Measurements from ENCODE around the gene COL15A1. TPM values are rescaled to one million over a fixed set of nuclear protein-coding genes. Genes with fewer than 3 reads are reported as not detected.

Gene COL15A1
- total RNA-seq, 1 donor from 2014 or later = 31.5 TPM

DNA sequence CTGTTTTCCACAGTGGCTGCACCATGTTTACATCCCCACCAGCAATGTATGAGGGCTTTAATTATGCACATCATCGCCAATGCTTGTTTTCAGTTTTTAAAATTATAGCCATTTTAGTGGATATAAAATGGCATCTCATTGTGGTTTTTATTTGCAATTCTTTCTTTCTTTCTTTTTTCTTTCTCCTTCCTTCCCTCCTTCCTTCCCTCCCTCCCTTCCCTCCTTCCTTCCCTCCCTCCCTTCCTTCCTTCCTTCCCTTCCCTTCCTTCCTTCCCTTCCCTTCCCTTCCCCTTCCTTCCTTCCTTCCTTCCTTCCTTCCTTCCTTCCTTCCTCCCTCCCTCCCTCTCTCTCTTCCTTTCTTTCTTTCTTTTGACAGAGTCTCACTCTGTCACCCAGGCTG is 6.6 kb downstream of the COL15A1 start:
- DNase-seq = no peak

DNA sequence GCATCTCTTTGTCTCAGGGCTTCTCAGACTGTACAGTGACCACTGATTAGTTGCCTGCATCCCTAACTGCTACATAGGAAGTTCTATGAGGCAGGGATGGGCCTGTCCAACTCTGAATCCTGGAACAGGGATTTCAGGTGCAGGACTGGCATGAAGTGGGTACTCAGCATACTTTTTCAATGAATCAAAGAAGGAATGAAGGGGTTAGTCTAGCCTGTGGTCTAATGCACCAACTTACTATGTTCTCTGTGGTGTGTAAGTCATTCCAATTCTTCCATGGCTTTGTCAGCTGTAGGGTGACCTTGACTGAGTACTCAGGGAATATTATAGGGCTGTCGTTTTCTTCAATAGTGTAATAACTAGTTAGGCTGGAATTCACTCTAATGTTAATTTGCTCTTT is 8.3 kb downstream of the COL15A1 start:
- no peak for DNase-seq

DNA sequence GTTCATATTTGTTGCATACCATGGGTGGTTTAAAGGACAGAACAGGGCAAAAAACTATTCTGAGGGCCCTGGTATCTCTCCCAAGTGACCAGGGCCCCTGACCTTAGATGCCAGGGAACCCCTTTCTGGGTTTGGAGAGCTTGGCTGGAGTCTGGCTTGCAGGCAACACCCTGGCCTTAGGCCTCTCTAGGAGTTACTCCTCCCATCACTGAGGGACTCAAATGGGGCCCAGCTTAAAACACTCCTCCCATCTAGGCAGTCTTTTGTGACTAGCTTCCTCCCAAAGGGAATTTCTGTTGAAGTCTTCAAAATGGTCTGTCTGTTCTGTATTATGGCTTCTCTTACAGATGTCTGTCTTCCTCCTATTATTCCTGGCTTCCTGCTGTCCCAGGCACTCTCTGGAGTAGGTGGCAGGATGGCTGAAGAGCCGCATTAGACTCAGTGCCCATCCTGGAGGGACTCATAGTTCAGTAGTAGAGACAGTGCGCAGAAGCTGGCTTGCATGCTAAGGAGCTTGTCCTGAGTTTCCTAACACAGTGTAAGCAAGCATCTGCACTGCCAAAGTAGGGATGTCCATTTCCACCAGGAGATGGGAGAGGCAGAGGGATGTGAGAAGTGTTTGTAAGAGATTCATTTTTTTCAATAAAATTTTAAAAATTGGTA is 10.0 kb downstream of the COL15A1 start:
- DNase-seq = no peak

DNA sequence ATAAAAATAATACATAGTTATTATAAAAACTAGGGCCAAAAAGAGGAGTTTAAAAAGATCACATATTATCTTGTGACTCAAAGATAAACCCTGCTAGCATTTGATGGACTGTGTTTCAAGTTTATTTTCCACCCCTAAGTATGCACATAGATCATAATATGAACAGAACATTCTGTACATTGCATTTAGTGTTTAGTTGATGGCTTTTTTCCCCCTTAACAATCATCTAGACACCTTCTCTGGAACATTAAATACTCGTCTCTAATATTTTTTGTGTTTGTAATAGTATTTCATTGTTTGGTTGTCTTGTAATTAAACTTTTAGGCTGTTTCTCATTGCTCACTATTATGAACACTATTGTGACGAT is 10.5 kb downstream of the COL15A1 start:
- DNase-seq = no peak

DNA sequence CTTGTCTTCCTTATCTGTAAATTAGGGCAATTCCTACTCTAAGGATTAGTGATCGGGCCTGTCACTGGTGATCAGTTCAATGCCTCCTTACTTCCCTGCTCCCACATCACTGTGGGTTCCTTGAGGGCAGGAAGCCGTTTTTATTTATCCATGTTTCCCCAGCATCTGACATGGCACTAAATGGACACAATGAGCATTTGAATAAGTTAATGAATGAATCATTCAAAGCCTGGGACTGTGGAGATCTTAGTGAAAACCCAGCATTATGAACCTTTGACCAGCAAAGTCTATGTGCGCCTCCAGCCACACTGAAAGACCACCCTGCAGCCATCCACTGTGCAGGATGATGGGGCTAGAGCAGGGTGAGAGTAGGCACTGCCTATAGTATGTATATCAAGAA is 11.6 kb downstream of the COL15A1 start:
- DNase-seq = no peak

DNA sequence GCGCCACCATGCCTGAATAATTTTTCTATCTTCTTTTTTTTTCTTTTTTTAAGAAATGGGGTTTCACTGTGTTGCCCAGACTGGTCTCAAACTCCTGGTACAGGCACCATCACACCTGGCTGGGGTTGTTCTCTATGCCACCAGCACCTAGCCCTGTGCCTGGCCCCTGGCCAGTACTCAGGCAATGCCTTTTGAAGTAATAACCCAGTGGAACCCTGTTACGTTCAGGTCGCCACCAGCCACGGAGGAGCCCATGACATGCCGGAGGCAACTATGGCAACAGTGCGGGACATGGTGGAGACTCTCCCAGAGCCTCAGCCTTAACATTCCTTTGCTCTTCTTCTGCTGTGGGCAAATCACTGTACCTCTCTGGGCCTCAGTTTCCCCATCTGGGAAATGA is 14.1 kb downstream of the COL15A1 start:
- no peak for DNase-seq

DNA sequence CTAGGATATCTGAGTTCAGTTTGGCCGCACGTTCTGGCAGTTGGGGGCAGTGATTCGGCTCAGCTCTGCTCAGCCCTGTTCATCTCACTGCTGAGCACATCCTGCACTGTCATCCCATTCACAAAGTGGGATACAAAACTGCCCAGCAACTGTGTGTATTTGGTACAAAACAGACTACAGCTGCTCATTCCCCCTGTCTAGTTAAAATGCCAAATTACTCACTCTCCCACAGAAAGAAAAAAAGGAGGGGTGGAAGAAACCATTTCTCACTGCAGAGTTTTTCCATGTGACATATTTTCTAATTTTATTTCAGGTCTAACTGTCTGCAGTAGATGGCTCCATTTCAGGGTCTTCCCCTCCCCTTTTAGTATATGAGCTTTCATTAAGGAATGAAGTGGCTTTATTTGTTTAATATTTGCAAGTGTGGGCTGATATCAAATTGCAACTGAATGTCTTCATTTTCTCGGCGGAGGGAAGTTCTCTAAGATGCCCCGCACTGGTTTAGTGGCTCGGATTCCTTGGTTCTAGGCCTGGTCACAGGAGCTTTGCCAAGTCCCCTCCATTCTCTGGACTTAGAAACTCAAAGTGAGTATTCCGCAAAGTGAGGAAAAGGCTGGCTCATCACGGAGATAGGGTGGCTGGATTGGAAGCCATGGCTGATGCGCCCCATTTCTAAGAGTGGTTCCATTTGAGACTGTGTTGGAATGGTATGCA is 14.7 kb downstream of the COL15A1 start:
- DNase-seq = no peak

DNA sequence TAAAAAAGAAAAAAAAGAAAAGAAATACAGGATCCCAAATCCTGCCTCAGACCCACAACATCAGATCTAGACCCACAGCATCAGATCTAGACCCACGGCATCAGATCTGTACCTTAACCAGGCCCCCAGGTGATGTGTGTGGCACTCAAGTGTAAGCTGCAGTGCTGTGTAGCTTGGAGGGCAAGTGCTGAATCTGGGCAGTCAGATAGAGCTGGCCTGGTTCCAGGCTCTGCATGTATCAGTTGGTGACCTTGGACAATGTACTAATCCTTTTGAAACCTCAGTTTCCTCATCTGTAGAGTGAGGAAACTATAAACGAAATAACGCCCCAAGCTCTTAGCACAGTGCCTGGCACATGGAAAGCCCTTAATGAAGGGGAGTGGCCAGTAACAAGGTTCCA is 16.7 kb downstream of the COL15A1 start:
- DNase-seq = no peak

DNA sequence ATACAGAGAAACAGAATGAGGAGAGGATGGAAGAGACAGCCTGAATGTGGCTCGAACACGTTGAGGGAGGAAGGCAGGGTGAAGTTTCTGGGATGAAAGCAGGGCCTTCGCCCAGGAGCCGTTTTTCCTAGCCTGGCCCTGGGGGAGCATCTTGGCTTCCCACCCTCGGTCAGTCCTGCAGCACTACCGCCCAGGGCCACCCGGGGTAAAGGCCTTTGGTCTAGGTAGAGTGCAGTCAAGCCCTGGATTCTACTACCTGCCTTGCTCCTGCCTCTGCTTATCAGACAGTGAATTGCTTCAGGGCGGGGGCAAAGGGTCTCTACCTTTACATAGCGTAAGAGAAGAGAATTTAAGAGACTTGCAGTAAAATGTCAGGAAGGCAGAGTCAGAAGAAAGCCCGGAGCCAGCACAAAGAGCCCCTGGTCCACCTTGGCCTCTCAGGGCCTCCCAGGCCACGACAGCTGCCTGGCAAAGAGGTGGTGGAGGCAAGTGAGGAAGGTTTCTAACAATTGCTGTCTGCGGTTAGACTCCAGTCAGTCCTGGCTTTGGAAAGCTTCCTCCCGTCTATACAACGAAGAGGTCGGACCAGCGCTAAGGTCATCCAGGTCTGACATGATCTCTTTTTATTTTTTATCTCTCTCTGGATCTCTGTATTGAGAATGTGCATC is 17.9 kb downstream of the COL15A1 start:
- no peak for DNase-seq

DNA sequence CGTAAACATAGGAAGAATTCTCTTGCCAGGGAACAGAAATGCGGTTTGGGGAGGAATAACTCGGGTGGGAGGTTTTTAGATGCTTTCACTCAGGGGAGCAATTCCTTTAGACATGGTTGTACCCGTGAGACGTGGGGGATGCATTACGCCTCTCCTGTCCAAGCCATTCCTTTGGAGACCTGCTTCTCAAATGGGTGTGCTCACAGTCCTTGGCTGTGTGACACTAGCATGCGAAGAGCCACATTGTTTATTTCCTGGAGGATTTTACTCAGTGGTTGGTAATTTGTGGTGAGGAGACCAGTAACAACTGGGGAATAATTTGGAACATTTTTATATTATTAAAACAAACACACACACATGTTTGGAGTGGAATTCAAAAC is 18.5 kb downstream of the COL15A1 start:
- DNase-seq = no peak

DNA sequence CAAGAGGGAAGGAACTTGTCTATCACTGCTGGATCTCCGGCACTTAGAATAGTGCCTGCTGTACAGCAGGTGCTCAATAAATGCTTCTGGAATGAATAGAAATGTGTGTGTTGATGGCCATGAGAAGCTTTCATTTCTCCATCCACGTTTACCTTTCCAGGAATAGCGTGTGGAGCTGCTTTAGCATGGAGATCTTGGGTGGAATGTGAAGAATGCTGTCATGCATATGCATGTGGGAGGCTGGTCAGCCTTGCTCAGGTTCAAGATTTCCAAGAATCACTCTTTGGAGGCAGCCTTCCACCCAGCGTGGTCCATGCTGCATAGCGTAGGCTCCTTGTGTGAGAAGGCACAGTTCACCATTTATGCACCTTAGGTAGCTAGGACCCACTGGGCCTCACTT is 19.2 kb downstream of the COL15A1 start:
- no peak for DNase-seq

DNA sequence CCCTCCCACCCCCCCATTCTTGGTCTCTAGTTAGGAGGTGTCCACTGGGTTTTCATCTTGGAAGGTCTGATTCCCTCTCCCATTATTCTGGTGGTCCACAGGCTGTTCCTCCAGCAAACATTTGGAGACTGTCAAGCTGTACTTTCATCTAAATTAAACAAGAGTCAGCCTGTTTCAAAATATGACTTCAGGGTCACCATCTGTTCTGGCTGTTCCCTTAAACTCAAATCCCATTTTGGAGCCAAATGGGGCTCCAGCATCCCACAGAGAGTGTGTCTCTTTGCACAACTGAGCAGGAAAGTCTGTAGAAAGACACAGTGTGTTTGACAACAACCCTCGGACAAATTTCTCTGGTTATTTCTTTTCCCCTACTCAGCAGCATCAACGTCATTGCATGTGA is 20.5 kb downstream of the COL15A1 start:
- no peak for DNase-seq

DNA sequence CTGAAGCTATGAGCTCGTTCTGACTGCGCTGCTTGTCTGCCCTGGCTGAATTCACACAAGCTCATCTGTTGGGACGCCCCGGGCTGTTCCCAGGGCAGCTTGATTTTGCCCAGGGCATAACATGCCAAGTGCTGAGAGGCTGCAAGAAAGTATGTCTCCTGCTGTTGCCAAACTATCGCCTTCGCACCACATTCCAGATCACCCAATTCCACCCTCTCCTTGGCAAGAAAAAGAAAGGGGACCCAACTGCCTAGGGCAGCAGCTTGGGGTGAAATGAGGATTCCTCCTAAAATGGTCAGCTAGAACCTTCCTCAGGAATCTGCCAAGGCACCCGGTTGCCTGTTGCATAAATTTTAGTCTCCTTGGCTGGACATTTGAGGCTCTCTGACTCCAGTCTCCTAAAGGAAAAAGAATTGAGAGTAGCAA is 21.2 kb downstream of the COL15A1 start:
- DNase-seq = no peak

DNA sequence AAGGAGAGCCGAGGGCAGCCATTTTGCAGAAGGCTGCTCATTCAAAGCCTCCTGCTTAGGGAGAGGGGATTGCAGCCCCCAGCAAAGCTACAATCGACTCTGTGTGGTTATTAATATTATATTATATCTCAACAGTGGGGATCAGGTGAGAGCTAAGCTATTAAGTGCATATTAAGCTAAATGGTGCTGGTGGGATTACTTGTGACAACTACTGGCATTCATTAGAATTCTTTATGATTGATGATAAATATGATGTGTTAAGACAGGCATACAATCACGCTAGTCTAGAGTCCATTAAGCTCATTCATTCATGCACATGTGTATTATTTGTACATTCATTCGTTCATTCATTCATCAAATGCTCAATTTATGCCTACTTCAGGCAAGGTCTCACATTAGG is 23.0 kb downstream of the COL15A1 start:
- DNase-seq = no peak

DNA sequence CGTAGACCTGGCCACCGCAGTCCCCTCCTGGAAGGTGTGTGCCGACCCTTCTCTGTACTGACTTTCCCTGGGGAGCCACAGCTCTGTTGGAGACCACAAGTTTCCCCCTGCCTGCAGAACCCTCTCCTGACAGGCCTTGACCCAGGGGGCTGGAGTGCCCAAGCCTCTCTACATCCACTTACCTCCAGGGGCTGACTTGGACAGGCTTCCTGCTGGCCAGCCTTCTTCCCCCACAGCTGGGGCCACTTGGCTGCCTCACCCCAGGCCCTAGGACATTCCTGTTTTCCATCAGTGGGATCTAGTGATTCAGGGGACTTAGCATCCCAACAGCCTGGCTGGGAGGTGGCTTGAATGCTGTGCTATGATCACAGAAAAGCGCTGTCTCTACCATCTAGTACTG is 23.6 kb downstream of the COL15A1 start:
- no peak for DNase-seq

DNA sequence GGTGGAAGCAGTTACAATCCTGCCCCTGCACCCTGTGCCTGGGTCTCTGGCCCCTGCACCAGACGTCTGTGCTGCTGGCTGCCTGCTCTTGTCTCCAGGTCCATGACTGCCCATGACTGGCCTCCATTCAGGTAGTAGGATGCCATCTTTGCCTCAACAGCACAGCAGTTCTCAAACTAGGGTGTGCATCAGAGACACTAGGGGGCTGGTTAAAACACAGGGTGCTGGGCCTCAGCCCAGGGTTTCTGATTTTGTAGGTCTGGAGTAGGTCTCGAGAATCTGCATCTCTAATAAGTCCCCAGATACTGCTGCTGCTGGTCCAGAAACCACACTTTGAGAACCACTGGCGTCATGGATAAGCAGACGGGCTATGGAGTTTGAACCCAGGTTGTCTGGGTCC is 24.0 kb downstream of the COL15A1 start:
- DNase-seq = no peak

DNA sequence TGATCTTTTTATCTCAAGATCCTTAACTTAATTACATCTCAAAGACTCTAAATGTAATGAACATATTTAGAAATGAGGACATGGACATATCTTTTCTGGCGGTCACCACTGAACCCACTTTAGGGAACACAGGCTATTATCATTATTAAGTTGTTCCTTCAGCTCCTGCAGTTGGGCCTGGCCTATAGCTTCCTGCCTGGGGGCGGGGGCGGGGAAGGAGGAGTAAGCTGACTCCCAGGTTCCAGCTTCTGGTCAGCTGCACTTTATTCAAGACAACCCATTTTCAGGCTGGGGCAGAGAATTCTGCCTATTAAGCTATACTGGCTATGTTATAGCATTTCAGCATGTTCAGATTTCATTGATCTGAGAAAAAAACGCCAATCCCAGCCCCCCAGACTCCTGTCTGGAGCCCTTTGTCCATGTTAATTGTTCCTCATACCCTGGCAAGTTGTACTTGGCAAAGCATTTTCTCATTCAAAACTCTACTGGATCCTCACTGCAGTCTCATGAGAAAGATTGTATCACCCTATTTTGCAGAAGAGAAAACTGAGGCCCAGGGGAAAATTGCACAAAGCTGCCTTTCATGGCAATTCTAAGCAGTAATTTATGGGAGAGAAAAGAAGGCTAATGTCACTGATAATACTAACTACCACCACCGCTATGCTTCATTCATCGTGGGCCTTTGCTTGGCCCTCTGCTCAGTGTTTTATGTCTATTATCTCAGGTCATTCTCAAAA is 25.1 kb downstream of the COL15A1 start:
- DNase-seq = no peak

DNA sequence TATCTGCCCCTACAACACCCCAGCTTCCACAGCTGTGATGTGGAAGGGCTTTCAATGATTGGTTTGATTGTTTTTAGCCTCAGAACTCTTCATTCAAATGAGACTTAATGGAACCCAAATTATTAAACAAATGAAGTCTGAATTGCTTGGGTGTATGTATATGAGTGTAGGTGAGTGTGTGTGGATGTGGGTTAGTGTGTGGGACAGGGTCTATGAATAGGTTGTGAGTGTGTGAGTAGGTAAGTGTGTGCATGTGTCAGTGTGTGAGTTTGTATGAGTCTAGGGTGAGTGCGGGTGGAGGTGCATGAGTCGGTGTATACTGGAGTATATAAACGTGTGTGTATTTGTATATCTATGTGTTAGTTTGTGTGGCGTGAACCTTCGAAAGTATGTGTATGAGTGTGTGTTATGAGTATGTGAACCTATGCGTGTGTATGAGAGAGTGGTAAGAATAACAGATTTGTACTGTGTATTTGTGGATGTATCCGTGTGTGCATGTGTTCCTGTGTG is 26.9 kb downstream of the COL15A1 start:
- no peak for DNase-seq

DNA sequence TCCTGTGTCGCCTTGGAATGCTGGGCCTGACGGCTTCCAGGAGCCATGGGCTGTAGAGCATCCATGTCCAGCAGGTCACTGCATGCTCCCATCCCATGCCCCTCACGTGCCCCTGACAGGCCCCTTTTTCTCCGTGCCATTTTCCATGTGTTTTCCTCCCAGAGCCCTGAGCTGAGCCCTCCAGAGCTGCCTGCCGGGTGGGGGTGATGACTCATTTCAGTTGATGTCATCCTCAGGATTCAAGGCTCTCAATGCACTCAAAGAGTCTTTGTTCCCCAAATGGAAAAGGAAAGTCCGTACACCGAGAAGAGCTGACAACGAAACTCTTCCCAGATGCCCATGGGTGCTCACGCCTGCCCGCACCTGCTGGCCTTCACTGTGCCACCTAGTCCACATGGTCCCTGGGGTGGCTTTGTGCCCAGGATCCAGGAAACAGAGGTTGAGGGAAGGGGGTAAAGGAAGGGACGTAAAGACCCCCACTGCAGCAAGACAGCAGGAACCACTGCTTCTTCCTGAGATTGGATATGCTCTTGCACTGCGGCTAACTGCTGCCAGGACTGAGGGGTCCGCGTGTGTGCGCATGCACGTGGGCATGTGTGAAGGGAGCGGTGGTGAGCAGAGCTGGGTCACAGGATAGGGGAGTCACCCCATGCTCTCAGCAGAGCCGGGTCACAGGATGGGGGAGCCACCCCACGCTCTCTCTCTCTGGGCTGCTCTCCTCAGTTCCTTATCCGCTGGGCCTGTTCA is 27.6 kb downstream of the COL15A1 start:
- DNase-seq = peak; percentile 22

DNA sequence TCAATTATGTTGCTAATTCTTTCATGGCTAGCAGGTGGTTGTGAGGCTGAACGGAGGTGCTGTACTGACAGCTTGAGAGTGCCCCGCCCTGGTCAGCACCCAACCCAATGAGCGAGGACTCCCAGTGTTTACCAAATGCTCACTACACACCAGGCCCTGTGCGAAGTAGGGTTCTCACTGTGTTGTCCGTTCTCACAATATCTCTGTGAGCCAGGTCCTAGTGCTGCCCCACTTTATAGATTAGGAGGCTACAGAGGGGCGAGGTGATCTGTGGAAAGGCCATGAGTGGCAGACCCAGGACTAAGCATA is 28.2 kb downstream of the COL15A1 start:
- no peak for DNase-seq

DNA sequence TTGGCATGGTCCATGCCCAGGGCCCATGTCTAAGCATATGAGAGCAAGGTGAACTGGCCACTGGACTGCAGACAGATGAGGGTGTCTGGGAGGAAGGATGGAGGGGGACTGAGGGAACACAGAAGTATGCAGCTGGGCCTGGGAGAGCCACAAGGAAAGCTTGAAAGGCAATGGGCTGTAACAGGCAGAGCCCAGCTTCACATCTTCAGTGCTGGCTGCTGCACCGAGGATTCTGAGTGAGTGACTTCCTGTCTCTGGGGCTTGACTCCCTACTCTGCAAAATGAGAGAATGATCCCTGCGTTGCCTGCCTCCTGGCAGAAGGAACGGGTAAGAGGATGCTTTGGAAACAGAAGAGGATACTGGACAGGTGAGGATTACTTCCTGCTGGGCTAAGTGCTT is 29.0 kb downstream of the COL15A1 start:
- no peak for DNase-seq

DNA sequence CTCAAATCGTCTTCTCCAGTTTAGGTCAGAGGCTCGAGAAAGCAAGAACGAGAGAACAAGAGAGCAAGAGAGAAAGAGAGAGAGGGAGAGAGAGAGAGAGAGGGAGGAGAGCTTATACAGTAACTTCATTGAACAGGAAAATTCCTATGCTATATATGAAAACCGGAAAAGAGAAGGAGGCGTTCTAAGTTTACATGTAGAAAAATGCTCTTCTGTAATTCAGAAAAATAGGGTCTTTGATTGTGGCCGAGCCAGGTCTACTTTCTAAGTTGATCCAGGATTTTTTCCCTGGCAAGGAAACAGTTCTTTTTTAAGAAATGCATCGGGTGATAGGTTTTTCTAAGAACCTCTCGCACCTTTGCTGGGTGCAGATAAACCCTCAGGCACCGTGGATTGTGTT is 29.5 kb downstream of the COL15A1 start:
- DNase-seq = no peak

DNA sequence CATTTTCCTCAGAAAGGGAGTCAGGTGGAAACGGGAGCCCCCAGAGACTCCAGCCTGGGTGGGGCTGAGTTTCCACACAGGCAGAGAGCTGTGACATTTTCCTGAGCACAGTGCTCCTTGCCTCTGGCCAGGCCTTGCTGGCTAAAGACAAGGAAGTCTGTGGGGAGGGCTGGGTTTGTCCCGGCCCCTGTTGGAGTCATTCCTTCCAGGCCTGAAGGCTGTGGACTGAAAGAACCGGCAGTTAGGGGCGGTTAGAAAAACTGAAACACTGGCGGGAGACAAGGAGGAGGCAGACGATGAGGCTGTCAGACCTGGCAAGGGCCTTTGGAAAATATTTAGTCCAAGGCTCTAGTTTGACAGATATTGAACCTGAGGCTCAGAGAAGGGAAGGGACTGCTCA is 29.9 kb downstream of the COL15A1 start:
- DNase-seq = no peak
